ENCODE measurements around the gene LRRK2. TPM values are rescaled to one million over a fixed set of nuclear protein-coding genes. Genes with fewer than 3 reads are reported as not detected.
A peak's percentile ranks its signal among the peaks of the same experiment; 100 is the strongest.

Gene LRRK2
- total and polyA plus RNA-seq, 8 donors: 3.8 to 515 (median 6.5) TPM

DNA sequence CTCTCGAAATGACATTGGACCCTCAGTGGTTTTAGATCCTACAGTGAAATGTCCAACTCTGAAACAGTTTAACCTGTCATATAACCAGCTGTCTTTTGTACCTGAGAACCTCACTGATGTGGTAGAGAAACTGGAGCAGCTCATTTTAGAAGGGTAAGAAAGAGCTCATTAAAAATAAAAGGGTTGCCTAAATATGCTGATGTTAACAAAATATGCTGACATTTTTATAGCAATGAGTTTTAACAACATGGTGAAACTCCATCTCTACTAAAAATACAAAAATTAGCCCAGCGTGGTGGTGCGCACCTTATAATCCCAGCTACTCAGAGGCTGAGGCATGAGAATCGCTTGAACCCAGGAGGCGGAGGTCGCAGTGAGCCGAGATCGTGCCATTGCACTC is 73.5 kb downstream of the LRRK2 start:
- no peaks in the 10 kb centered on the region for H3K27me3 ChIP-seq
- H3K4me3 ChIP-seq: no peak overlapping the region
- TF ChIP-seq, protein P1, sequence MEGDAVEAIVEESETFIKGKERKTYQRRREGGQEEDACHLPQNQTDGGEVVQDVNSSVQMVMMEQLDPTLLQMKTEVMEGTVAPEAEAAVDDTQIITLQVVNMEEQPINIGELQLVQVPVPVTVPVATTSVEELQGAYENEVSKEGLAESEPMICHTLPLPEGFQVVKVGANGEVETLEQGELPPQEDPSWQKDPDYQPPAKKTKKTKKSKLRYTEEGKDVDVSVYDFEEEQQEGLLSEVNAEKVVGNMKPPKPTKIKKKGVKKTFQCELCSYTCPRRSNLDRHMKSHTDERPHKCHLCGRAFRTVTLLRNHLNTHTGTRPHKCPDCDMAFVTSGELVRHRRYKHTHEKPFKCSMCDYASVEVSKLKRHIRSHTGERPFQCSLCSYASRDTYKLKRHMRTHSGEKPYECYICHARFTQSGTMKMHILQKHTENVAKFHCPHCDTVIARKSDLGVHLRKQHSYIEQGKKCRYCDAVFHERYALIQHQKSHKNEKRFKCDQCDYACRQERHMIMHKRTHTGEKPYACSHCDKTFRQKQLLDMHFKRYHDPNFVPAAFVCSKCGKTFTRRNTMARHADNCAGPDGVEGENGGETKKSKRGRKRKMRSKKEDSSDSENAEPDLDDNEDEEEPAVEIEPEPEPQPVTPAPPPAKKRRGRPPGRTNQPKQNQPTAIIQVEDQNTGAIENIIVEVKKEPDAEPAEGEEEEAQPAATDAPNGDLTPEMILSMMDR (IDR thresholded peaks at IDR 0.05): no peak
- no peaks in the 10 kb centered on the region for H3K9me3 ChIP-seq
- intact Hi-C loops (cut with DNase I): no loop called here
- ATAC-seq (no peak), DNase-seq (no peak)
- no peak overlapping the region for H3K27ac ChIP-seq
- H3K4me1 ChIP-seq: no peaks in the 10 kb centered on the region
- H3K36me3 ChIP-seq: peaks cover 0 to 71% of the 10 kb centered on the region in 2 donors

DNA sequence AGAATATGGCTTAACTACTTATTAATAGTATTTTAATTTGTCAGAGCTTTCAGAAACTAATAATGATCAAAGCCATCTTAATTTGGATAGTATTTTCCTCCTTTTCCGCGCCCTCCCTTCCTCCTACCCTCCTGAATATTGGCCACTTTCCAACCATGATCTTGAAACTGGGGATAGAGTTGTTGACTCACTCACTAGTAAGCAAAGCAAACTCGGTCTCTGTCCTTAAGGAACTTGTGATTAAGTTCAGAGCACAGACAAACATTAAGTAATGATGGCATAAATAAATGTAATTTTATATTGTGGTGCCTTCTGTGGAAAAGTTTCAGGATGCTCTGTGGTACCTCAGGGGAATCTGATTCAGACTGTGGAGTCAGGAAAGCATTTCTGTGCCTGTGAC is 75.7 kb downstream of the LRRK2 start:
- TF ChIP-seq, protein P1 (IDR thresholded peaks at IDR 0.05): no peak
- no peaks in the 10 kb centered on the region for H3K4me1 ChIP-seq
- no peak overlapping the region for H3K4me3 ChIP-seq
- peak; percentile 61 for ATAC-seq
- DNase-seq: no peak
- H3K36me3 ChIP-seq: peaks cover 0 to 84% of the 10 kb centered on the region in 2 donors
- no peaks in the 10 kb centered on the region for H3K9me3 ChIP-seq
- H3K27me3 ChIP-seq: no peaks in the 10 kb centered on the region
- H3K27ac ChIP-seq: no peak overlapping the region
- intact Hi-C loops (cut with DNase I): no loop called here

DNA sequence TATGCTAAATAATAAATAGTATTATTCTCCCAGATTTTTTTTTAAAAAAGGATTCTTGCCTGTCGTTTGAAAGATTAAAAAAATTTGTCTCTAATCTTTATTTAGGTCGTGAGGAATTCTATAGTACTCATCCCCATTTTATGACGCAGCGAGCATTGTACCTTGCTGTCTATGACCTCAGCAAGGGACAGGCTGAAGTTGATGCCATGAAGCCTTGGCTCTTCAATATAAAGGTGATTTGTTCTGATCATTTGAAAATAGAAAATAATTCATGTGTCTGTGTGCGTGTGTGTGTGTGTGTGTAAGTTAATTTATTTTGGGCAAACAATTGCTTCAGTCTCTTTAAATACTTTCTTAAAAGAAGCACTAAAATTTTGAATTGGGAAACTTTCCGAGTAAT is 84.2 kb downstream of the LRRK2 start:
- Histone ChIP-seq H3K4me1 (no peaks in the 10 kb centered on the region), H3K27me3 (no peaks in the 10 kb centered on the region), H3K36me3 (peaks cover 0 to 69% of the 10 kb centered on the region in 2 donors), H3K4me3 (no peak overlapping the region), H3K27ac (no peak overlapping the region), H3K9me3 (no peaks in the 10 kb centered on the region)
- intact Hi-C loops (cut with DNase I): no loop called here
- TF ChIP-seq, protein P1 (IDR thresholded peaks at IDR 0.05): no peak
- ATAC-seq: no peak
- no peak for DNase-seq

DNA sequence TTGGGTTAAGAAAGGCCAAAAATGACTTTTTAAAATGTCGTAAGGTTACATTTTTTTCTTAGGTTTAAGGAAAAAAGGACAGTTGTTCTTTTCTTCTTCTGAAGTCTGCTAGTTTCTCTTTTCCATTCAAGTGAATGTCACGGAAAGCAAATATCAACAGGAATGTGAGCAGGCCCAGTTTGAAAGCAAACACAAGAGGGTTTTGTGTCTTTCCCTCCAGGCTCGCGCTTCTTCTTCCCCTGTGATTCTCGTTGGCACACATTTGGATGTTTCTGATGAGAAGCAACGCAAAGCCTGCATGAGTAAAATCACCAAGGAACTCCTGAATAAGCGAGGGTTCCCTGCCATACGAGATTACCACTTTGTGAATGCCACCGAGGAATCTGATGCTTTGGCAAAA is 85.4 kb downstream of the LRRK2 start:
- Histone ChIP-seq H3K9me3 (no peaks in the 10 kb centered on the region), H3K4me3 (no peak overlapping the region), H3K27ac (no peak overlapping the region), H3K4me1 (no peaks in the 10 kb centered on the region), H3K36me3 (peaks cover 0 to 62% of the 10 kb centered on the region in 2 donors), H3K27me3 (no peaks in the 10 kb centered on the region)
- DNase-seq: no peak
- intact Hi-C loops (cut with DNase I): loop anchor here in 1 of 2 donors (10.0 kb wide), 1 partner anchor 155 kb away; no protein-coding TSS in a partner anchor
- no peak for ATAC-seq
- TF ChIP-seq, protein P1 (IDR thresholded peaks at IDR 0.05): no peak

DNA sequence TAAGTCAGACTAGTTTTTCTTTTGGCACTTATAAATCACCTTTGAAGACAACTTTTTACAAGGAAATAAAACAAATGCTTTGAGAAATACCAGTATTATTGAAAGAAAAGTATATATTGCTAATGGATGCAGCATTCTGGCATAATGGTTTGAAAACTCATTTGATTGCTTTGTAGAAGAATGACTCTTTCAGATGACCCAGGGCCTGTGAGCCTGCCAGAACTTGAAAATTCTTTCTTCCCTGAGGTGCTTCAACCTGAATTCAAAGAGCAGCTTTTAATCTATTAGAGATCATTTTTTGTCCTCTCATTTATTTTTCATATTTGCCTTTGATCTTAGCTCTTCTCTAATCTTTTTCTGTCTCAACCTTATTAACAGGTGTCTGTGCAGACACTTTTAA is 87.4 kb downstream of the LRRK2 start:
- TF ChIP-seq, protein P1 (IDR thresholded peaks at IDR 0.05): no peak
- DNase-seq (no peak), ATAC-seq (no peak)
- no peaks in the 10 kb centered on the region for H3K27me3 ChIP-seq
- H3K36me3 ChIP-seq: peaks cover 0 to 54% of the 10 kb centered on the region in 2 donors
- no peak overlapping the region for H3K27ac ChIP-seq
- intact Hi-C loops (cut with DNase I): loop anchor here in 1 of 2 donors (10.0 kb wide), 1 partner anchor 157 kb away; no protein-coding TSS in a partner anchor
- H3K4me1 ChIP-seq: no peaks in the 10 kb centered on the region
- H3K9me3 ChIP-seq: no peaks in the 10 kb centered on the region
- no peak overlapping the region for H3K4me3 ChIP-seq

All from left lung (tissue), 10 donors.